Trophoblast cell (in vitro differentiated cells and primary cell): ENCODE results near the gene MYL4.

Source experiments
- DNase-seq, 2 donors: peaks; one replicate each; pipeline ENCODE4 v3.0.0-alpha.2; 2016
- H2AFZ ChIP-seq: 2 replicates; pipeline ENCODE4 v1.6.1; 2013; ENCODE audit warnings: low read length, moderate library complexity, mild to moderate bottlenecking; ENCODE audit not compliant: insufficient read depth, poor library complexity
- H2AK5ac ChIP-seq: 2 replicates; pipeline ENCODE4 v1.6.1; 2013; ENCODE audit warnings: mild to moderate bottlenecking, low read length
- H2BK120ac ChIP-seq: 2 replicates; pipeline ENCODE4 v1.6.1; 2013; ENCODE audit warnings: low read length, mild to moderate bottlenecking, moderate library complexity; ENCODE audit not compliant: insufficient read depth, poor library complexity
- H2BK12ac ChIP-seq: 2 replicates; pipeline ENCODE4 v1.6.1; 2013; ENCODE audit warnings: mild to moderate bottlenecking, low read length, moderate library complexity
- H2BK5ac ChIP-seq: 2 replicates; pipeline ENCODE4 v1.6.1; 2013; ENCODE audit warnings: low read length, low read depth, moderate library complexity, mild to moderate bottlenecking; ENCODE audit not compliant: poor library complexity
- H3K14ac ChIP-seq: 2 replicates; pipeline ENCODE4 v1.6.1; 2013; ENCODE audit warnings: mild to moderate bottlenecking, low read length
- H3K18ac ChIP-seq: 2 replicates; pipeline ENCODE4 v1.6.1; 2013; ENCODE audit warnings: mild to moderate bottlenecking, low read length
- H3K23ac ChIP-seq: 2 replicates; pipeline ENCODE4 v1.6.1; 2013; ENCODE audit warnings: low read length
- H3K27ac ChIP-seq: 2 replicates; pipeline ENCODE4 v1.5.1; 2013; ENCODE audit warnings: low read depth, mild to moderate bottlenecking, inconsistent platforms, low read length, moderate library complexity
- H3K27me3 ChIP-seq: 2 replicates; pipeline ENCODE4 v1.6.1; 2013; ENCODE audit warnings: inconsistent platforms, mild to moderate bottlenecking, low read length, moderate library complexity; ENCODE audit not compliant: insufficient read depth
- H3K36me3 ChIP-seq, 2 experiments: 1 replicate in 1 of 2; 2 replicates in 1 of 2; pipeline ENCODE4 v1.6.1; 2013; ENCODE audit warnings: low read length in 2 of 2, mild to moderate bottlenecking in 2 of 2, moderate library complexity in 1 of 2; ENCODE audit not compliant: insufficient read depth in 2 of 2, control insufficient read depth in 1 of 2
- H3K4ac ChIP-seq: 2 replicates; pipeline ENCODE4 v1.6.1; 2013; ENCODE audit warnings: low read depth, mild to moderate bottlenecking, low read length, moderate library complexity
- H3K4me1 ChIP-seq, 2 experiments: 1 replicate in 1 of 2; 2 replicates in 1 of 2; pipeline ENCODE4 v1.6.1; 2013; ENCODE audit warnings: low read length in 2 of 2, mild to moderate bottlenecking in 2 of 2, moderate library complexity in 1 of 2; ENCODE audit not compliant: insufficient read depth in 2 of 2, control insufficient read depth in 1 of 2
- H3K4me2 ChIP-seq: 2 replicates; pipeline ENCODE4 v1.6.1; 2013; ENCODE audit warnings: inconsistent platforms, mild to moderate bottlenecking, low read length, moderate library complexity
- H3K4me3 ChIP-seq: 2 replicates; pipeline ENCODE4 v1.5.1; 2013; ENCODE audit warnings: mild to moderate bottlenecking, low read depth, low read length, inconsistent platforms
- H3K79me1 ChIP-seq: one replicate; pipeline ENCODE4 v1.6.1; 2013; ENCODE audit warnings: low read length
- H3K79me2 ChIP-seq: 2 replicates; pipeline ENCODE4 v1.6.1; 2013; ENCODE audit warnings: low read length, mild to moderate bottlenecking; ENCODE audit not compliant: control insufficient read depth, insufficient read depth, poor library complexity
- H3K9ac ChIP-seq: 2 replicates; pipeline ENCODE4 v1.6.1; 2013; ENCODE audit warnings: mild to moderate bottlenecking, low read length
- H3K9me3 ChIP-seq: 2 replicates; pipeline ENCODE4 v1.6.1; 2013; ENCODE audit warnings: low read depth, mild to moderate bottlenecking, control low read depth, inconsistent platforms, low read length; ENCODE audit not compliant: insufficient read depth
- H4K12ac ChIP-seq: 2 replicates; pipeline ENCODE4 v1.6.1; 2013; ENCODE audit warnings: low read depth, mild to moderate bottlenecking, low read length, moderate library complexity
- H4K8ac ChIP-seq: 2 replicates; pipeline ENCODE4 v1.6.1; 2013; ENCODE audit warnings: low read depth, mild to moderate bottlenecking, low read length, moderate library complexity
- H4K91ac ChIP-seq: one replicate; pipeline ENCODE4 v1.6.1; 2013; ENCODE audit warnings: low read depth, mild to moderate bottlenecking, low read length, moderate library complexity
- WGBS: extraction: QIAGEN DNeasy Blood & Tissue Kit; methylation state at CpG from one replicate; pipeline ENCODE4 v1.1.7; 2013; ENCODE audit warnings: missing lambda C conversion rate; ENCODE audit not compliant: insufficient read length, insufficient coverage; ENCODE audit errors: extremely low coverage; 5-methylcytosine and 5-hydroxymethylcytosine counted together

Gene MYL4

GRCh38 chr17:47239967-47240651 is 31.0 kb downstream of the MYL4 start:
- no CpG with 5 or more reads among the region's 3 CpGs for WGBS
- Histone ChIP-seq H3K36me3 (no peaks in the 10 kb centered on the region), H3K23ac (no peak overlapping the region), H2BK120ac (no peak overlapping the region), H2BK5ac (no peak overlapping the region), H2AFZ (peak overlapping the region; percentile 1), H3K79me1 (no peaks in the 10 kb centered on the region), H2BK12ac (no peak overlapping the region), H3K4me3 (no peak overlapping the region), H4K91ac (no peak overlapping the region), H3K27ac (no peak overlapping the region), H3K4ac (no peak overlapping the region), H3K79me2 (no peaks in the 10 kb centered on the region), H3K4me1 (peaks cover 2 to 5% of the 10 kb centered on the region in 2 experiments), H2AK5ac (no peak overlapping the region), H3K9me3 (no peaks in the 10 kb centered on the region), H3K18ac (no peak overlapping the region), H4K12ac (no peak overlapping the region), H3K14ac (no peak overlapping the region), H3K9ac (no peak overlapping the region), H3K4me2 (no peak overlapping the region), H4K8ac (no peak overlapping the region), H3K27me3 (no peaks in the 10 kb centered on the region)
- peak; percentile 33 to 49 for DNase-seq

GRCh38 chr17:47240806-47241205 is 31.7 kb downstream of the MYL4 start:
- H2BK120ac ChIP-seq = no peak overlapping the region
- H2AFZ ChIP-seq = no peak overlapping the region
- no peaks in the 10 kb centered on the region for H3K79me1 ChIP-seq
- H2BK5ac ChIP-seq = no peak overlapping the region
- no peak overlapping the region for H4K91ac ChIP-seq
- H3K4me3 ChIP-seq = no peak overlapping the region
- H3K14ac ChIP-seq = no peak overlapping the region
- no peak overlapping the region for H3K18ac ChIP-seq
- no peak overlapping the region for H2BK12ac ChIP-seq
- H3K36me3 ChIP-seq = no peaks in the 10 kb centered on the region
- H3K9ac ChIP-seq = no peak overlapping the region
- DNase-seq = no peak
- no peaks in the 10 kb centered on the region for H3K9me3 ChIP-seq
- no peak overlapping the region for H3K23ac ChIP-seq
- no CpG with 5 or more reads among the region's 3 CpGs for WGBS
- no peaks in the 10 kb centered on the region for H3K79me2 ChIP-seq
- H3K4me1 ChIP-seq = peaks cover 2 to 5% of the 10 kb centered on the region in 2 experiments
- H3K4ac ChIP-seq = no peak overlapping the region
- no peaks in the 10 kb centered on the region for H3K27me3 ChIP-seq
- H4K8ac ChIP-seq = no peak overlapping the region
- H2AK5ac ChIP-seq = no peak overlapping the region
- no peak overlapping the region for H4K12ac ChIP-seq
- H3K4me2 ChIP-seq = no peak overlapping the region
- no peak overlapping the region for H3K27ac ChIP-seq

DNA sequence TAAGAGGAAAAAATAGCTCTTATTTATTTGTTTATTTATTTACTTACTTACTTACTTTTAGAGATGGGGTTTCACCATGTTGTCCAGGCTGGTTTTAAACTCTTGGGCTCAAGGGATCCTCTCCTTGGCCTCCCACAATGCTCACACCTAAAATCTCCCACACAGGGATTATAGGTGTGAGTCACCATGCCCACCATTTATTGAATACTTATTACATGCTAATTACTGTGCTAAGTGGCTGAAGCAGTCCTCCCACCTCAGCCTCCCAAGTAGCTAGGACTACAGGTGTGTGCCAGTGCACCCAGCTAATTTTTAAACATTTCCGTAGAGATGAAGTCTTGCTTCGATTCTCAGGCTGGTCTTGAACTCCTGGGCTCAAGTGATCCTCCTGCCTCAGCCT is 33.5 kb downstream of the MYL4 start:
- H3K79me2 ChIP-seq = no peaks in the 10 kb centered on the region
- H3K9ac ChIP-seq = no peak overlapping the region
- H3K36me3 ChIP-seq = no peaks in the 10 kb centered on the region
- no peaks in the 10 kb centered on the region for H3K9me3 ChIP-seq
- no peak overlapping the region for H4K91ac ChIP-seq
- H3K4me3 ChIP-seq = no peak overlapping the region
- no peak overlapping the region for H2BK12ac ChIP-seq
- DNase-seq = no peak
- H3K4me2 ChIP-seq = no peak overlapping the region
- peaks cover 2 to 5% of the 10 kb centered on the region in 2 experiments for H3K4me1 ChIP-seq
- no peaks in the 10 kb centered on the region for H3K27me3 ChIP-seq
- no peak overlapping the region for H2AFZ ChIP-seq
- H3K79me1 ChIP-seq = no peaks in the 10 kb centered on the region
- no peak overlapping the region for H3K18ac ChIP-seq
- H3K23ac ChIP-seq = no peak overlapping the region
- no CpG with 5 or more reads among the region's 2 CpGs for WGBS
- no peak overlapping the region for H3K14ac ChIP-seq
- no peak overlapping the region for H2BK5ac ChIP-seq
- H2AK5ac ChIP-seq = no peak overlapping the region
- H3K4ac ChIP-seq = no peak overlapping the region
- H4K8ac ChIP-seq = no peak overlapping the region
- H4K12ac ChIP-seq = no peak overlapping the region
- no peak overlapping the region for H3K27ac ChIP-seq
- no peak overlapping the region for H2BK120ac ChIP-seq

GRCh38 chr17:47243737-47244598 is 34.8 kb downstream of the MYL4 start:
- no peak overlapping the region for H3K4ac ChIP-seq
- H3K18ac ChIP-seq = no peak overlapping the region

More at GRCh38 chr17:47243737-47244598, 34.8 kb downstream of the MYL4 start:
- no CpG with 5 or more reads among the region's 9 CpGs for WGBS
- no peaks in the 10 kb centered on the region for H3K9me3 ChIP-seq
- H4K8ac ChIP-seq = no peak overlapping the region
- no peak overlapping the region for H3K27ac ChIP-seq
- H3K14ac ChIP-seq = no peak overlapping the region
- H2BK120ac ChIP-seq = no peak overlapping the region
- no peak overlapping the region for H2BK5ac ChIP-seq
- DNase-seq = no peak
- no peak overlapping the region for H2AK5ac ChIP-seq
- H2AFZ ChIP-seq = no peak overlapping the region
- H3K36me3 ChIP-seq = no peaks in the 10 kb centered on the region
- no peak overlapping the region for H3K9ac ChIP-seq
- no peak overlapping the region for H3K4me3 ChIP-seq
- H3K23ac ChIP-seq = no peak overlapping the region
- H3K79me2 ChIP-seq = no peaks in the 10 kb centered on the region
- no peak overlapping the region for H4K91ac ChIP-seq
- H3K27me3 ChIP-seq = no peaks in the 10 kb centered on the region
- no peak overlapping the region for H2BK12ac ChIP-seq
- peaks cover 2 to 5% of the 10 kb centered on the region in 2 experiments for H3K4me1 ChIP-seq
- H3K4me2 ChIP-seq = no peak overlapping the region
- H3K79me1 ChIP-seq = no peaks in the 10 kb centered on the region
- no peak overlapping the region for H4K12ac ChIP-seq
